Endothelial cell of umbilical vein (primary cell): ENCODE results near the gene ARHGEF33.

ENCODE experiments used
- CTCF ChIP-seq, 2 donors: IDR thresholded peaks; 1 replicate in 1 of 2; 2 replicates in 1 of 2; pipeline ENCODE4 v1.5.1; 2011; ENCODE audit warnings: low read length in 2 of 2, mild to moderate bottlenecking in 2 of 2, moderate library complexity in 2 of 2, control low read depth in 1 of 2, inconsistent platforms in 1 of 2, low read depth in 1 of 2; ENCODE audit not compliant: insufficient read depth in 1 of 2; ENCODE audit errors: extremely low read depth in 1 of 2
- EZH2 ChIP-seq: IDR thresholded peaks from 2 replicates; pipeline ENCODE4 v1.6.1; 2012; ENCODE audit warnings: borderline replicate concordance, low read depth, mild to moderate bottlenecking, moderate library complexity, low read length, inconsistent platforms; ENCODE audit not compliant: severe bottlenecking
- POLR2A ChIP-seq: IDR thresholded peaks from 2 replicates; pipeline ENCODE4 v1.6.1; 2012; ENCODE audit warnings: low read depth, mild to moderate bottlenecking, control low read depth, low read length

DNA sequence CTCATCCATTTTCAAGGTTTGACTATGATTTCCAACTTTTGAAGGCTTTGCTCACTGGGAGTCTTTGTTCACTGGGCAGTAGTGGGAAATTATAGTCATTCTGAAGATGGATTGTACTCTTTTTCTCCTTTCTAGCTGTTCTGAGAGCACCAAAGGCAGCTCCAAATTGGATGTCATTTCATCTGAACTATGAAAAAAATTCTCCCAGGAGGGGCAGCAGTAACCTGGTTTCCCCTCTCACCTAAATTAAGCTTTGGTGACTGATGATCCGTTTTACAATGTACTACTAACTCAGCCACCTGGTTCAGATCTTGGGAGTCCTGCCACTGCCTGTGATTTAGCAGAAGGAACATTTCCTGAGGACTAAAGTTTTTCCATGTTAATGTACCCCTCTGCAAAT, 17.6 kb downstream of the ARHGEF33 start:
- TF ChIP-seq CTCF (IDR thresholded peaks at IDR 0.05; ENCODE audit: extremely low read depth in 1 of 2, insufficient read depth in 1 of 2, low read depth in 1 of 2, low read length in 2 of 2) (no peak), POLR2A (no peak), EZH2 (no peak)
